Fibroblast of skin of back (primary cell): ENCODE results near the gene ATXN3.
"Not testable (repeated sequence)": the region's sequence is repeated elsewhere in the genome, so short reads cannot be mapped to it uniquely, and the experiment has no call there.

Experiments
- DNase-seq: peaks from one replicate; pipeline ENCODE4 v3.0.0-alpha.2; 2013

ATXN3 gene

DNA sequence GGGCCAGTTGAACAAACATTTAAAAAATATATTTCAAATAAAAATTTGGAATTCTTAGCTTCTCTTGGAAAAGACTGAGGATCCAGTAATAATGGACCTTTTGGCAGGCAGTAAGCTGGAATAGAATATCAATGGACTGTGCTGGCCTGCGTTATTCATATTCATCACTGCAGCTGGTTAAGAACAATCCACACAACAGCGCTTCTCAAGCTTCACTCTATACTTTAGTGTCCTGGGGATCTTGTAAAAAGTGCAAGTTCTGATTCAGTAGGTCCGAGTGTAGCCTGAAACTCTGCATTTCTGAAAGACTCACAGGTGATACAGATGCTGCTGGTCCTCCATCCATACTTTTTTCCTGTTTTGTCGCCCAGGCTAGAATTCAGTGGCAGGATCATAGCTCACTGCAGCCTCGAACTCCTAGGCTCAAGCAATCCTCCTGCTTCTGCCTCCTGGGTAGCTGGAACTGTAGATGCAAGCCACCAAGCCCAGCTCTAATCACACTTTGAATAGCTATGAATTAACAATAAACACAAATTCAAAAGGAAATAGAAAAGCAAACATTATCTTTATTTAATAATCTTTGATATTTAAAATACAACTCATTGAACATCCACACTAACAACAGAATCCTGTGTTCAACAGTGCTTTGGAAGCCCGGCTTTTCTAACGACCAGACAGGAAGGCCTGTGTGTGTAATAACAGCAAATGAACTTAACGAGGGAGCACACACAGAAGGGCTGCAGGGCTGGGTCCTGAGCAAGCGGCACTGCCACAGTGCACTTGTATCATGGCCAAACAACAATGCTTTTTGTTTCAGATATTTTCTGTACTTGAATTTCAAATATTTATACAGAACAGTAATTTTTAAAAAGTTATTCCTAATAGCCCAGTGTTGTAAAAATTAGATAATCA lies 48.1 kb downstream of the ATXN3 start:
- no peak for DNase-seq

DNA sequence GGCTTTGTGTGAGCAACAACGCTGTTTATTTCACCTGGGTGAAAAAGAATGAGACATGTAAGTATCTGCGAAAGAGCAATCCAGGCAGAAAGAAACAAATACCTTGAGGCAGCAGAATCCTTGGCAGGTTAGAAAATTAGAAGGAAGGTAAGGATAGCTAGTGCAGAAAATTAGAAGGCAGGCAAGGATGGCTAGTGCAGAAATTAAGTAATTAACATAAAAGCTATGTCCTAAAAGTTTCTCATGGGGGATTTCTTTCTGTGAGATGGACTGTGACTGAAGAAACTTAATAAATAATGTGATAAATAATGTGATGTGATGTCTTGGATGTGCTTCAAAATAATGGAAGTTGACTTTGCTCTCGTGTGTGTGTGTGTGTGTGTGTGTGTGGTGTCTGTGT lies 56.6 kb downstream of the ATXN3 start:
- no peak for DNase-seq

DNA sequence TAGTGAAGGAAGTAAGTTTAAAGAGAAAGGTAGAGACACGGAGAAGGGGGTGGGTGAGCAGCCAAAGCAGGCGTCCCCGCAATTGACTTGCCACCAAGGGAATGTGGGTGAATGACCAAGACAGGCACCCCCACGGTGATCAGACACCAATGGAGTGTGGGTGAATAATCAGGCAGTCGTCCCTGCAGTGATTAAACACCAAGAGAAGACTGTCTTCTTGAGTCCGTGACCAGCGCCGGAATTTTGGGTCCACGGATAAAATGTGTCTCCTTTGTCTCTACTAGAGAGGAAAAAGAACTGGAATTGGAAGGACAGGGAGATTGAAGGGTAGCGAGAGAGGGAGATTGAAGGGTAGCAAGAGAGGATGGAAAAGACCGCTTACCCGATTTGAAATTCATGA lies 57.2 kb downstream of the ATXN3 start:
- DNase-seq, result not testable (repeated sequence)

DNA sequence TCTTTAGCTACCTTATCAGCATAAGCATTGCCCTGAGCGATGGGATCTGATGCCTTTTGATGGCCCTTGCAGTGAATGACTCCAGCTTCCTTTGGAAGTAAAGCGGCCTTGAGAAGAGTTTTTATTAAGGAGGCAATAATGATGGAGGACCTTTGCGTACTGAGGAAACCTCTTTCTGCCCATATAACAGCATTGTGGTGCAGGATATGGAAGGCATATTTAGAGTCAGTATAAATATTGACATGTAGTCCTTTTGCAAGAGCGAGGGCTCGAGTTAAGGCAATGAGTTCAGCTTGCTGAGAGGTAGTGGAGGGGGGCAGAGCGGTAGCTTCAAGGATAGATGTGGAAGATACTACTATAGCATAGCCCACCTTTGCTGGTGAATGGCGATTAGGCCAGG lies 60.5 kb downstream of the ATXN3 start:
- DNase-seq, result not testable (repeated sequence)

DNA sequence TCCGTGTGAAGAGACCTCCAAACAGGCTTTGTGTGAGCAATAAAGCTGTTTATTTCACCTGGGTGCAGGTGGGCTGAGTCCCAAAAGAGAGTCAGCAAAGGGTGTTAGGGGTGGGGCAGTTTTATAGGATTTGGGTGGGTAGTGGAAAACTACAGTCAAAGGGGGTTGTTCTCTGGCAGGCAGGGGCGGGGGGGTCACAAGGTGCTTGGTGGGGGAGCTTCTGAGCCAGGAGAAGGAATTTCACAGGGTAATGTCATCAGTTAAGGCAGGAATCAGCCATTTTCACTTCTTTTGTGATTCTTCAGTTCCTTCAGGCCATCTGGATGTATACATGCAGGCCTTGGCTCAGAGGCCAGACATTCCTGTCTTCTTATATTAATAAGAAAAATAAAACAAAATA lies 64.6 kb downstream of the ATXN3 start:
- DNase-seq, result not testable (repeated sequence)

DNA sequence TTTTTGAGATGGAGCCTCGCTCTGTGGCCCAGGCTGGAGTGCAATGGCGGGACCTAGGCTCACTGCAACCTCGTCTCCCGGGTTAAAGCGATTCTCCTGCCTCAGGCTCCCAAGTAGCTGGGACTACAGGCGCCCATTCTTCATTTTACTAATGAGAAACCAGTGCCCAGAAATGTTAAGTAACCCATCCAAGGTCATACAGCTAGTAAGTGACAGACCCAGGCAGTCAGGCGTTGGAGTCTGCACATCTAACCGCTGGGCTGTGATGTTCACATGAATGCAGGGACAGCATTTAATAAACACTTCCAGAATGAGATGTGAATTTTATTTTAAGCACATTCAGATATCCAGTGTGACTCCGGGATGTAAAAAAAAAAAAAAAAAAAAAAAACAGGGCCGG lies 65.2 kb downstream of the ATXN3 start:
- no peak for DNase-seq

DNA sequence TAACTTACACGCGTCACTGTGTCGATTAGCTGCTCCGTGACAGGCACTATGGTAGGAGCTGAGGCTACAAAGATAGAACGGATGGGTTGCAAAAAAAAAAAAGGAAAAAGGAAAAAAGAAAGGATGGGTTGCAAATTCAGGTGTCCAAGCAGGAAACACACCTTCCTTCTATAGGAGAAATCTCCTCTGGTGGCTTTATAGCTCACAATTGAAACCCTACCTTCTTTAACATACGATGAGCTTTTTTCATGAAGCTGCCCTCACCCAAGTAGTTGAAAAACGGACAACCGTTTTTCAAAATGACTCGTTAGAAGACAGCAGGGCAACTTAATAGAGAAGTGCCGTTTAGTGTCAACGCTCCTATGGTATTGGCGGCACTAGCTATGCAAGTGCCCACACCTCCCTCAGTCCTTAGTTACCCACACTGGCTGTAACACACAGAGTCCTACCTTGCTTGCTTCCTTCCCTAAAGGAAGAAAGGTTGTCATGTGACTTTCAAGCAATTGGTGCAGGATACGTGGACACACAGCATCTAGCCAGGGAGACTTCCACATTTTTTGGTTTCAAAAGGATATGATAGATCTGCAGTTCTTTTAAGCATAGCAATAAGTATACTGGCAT lies 65.8 kb downstream of the ATXN3 start:
- DNase-seq, result peak; percentile 23

DNA sequence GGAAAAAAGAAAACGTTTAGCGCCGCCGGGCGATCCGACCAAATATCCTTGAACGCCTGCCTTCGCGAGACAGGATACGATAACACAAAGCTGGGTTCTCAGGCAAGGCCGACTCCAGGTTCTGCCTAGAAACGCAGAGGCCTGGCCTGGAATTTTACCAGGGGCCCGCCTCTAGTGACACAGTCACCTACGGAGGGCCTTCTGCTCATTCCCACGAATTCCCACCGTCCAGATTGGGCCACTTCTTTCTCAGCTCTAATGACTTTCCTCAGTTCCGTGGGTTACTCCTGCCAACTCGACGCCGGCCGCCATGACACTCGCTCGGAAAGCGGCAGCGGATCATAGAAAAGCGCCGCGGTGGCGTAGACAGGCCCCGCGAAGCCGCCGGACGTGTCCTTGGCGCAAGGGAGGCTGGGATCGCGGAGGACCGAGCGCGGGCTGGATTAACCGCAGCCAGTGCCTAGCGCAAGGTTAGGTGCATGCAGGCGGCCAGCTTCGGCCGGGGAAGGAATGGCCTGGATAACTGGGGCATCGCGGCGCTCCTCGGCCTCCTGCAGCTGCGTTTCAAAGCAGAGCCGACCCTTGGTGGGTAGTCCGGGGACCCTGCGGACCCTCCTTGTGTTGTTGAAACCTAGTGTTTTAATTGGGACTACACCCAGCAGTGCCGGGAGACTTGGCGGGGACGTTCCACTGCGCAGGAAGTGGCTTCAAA lies 66.5 kb downstream of the ATXN3 start, which contains the start of gene TRIP11:
TSS of gene TRIP11 (minus strand) at position 341 of the 712 bp plus-strand sequence. CDS start 374 bp downstream, outside the sequence.
- peak; percentile 93 for DNase-seq

DNA sequence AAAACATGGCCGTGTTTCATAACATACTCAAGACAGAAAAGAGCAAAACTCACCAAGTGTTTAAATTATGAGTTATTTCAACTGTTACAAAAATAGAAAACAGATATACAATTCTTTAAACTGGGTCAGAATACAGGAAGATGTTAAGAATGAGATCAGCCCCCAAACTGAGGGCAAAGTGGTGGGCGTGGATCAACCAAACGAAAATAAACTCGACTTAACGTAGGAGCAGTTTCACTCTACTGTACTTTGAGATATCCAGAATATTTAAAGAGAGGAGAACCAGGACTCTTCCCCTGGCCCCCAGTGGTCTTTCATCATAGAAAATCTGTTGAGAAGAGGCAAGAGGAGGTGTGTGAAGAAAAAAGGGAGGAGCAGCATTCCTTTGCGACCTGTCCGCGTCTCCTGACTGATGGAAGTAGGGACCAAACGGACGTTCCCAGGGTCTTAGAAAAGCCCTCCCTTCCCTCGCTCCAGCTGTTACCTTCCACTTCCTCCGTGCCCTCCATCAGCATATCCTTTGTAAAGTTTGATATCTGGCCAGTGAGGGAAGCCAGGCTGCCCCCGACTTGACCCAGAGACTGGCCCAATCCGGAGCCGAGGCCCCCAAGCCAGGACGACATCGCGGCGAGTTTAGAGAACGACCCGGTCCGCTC lies 67.2 kb downstream of the ATXN3 start:
- peak; percentile 70 for DNase-seq

DNA sequence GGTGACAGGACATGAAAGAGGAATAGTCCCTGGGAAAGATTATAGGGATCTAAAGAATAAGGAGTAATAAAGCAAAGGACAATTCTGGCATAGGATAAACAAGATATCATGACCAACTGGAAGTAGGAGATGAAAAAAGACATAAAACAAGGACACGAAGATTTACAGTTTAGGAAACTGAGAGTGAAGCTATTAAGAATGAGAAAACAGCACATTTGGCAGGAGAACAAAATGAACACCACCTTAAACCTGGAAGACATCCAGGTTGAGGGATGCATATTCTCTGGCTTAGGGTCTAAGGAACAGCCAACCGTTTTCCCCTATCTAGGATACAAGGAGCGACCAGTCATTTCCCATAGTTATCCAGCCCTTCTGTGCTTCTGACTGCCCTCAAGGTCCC lies 68.4 kb downstream of the ATXN3 start:
- DNase-seq, result no peak

DNA sequence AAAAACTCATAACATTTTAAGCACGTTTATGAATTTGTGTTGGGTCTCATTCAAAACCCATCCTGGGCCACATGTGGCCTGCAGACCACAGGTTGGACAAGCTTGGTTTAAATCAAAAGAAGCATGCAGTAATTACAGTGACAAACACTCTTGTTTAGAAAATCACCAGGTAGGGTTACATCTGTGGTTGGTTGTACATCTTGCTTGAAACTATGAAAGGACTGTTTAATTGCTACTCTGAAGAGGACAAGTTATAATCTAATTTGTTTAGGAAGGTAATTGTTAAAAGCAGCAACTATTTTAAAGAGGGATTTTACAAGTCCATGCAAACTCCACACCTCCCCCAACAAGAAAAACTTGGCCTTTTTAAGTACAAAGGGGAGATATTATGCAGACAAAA lies 70.5 kb downstream of the ATXN3 start:
- DNase-seq, result no peak

DNA sequence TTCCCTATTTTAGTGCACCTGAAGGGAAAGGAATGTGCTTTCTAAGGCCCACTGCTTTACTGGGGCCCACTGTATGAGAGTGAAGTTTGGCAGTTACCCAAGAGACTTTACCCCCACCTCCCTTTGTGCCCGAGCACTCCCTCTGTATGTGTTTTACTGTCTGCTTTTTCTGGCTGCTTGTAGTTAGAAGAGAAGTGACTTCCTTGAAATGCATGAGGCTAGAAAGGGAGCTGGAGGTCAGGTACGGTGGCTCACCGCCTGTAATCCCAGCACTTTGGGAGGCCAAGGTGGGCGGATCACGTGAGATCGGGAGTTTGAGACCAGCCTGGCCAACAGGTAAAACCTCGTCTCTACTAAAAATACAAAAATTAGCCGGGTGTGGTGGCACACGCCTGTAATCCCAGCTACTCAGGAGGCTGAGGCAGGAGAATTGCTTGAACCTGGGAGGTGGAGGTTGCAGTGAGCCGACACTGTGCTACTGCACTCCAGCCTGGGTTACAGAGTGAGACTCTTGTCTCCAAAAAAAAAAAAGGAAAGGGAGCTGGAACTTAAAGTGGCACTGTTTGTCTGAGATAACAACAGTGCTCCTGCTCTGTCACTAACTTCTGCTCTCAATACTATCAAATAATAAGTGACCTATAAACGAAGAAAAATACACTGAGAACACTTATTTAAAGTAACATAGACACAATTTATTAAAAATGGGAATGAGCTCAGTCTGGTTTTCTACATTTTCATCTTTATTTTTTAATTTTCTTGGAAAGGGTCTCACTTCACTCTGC lies 72.3 kb downstream of the ATXN3 start:
- no peak for DNase-seq

DNA sequence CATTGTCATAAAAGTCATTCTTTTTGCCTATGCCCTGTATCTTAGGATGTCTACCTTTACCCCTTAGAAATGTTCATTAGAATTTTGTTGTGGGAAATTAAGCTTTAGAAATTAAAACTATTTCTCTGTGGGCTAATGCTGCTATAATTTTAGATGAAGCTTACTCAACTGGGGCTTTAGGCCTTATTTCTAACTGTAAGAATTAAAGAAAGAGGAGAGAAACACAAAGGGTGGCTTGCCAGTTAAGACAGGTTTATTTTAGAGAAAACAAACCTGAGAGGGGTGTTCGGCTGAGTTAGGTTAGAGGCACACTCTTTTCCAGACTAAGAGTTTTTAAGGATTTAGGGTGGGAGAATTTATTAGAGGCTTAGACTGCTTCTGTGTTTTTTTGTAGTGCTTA lies 72.9 kb downstream of the ATXN3 start:
- DNase-seq, result no peak

DNA sequence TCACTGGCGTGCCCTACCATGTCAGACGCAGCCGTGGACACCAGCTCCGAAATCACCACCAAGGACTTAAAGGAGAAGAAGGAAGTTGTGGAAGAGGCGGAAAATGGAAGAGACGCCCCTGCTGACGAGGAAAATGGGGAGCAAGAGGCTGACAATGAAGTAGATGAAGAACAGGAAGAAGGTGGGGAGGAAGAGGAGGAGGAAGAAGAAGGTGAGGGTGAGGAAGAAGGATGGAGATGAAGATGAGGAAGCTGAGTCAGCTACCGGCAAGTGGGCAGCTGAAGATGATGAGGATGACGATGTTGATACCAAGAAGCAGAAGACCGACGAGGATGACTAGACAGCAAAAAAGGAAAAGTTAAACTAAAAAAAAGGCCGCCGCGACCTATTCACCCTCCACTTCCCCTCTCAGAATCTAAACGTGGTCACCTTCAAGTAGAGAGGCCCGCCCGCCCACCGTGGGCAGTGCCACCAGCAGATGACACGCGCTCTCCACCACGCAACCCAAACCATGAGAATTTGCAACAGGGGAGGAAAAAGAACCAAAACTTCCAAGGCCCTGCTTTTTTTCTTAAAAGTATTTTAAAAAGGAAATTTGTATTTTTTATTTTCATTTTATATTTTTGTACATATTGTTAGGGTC lies 79.7 kb downstream of the ATXN3 start:
- DNase-seq, result no peak

DNA sequence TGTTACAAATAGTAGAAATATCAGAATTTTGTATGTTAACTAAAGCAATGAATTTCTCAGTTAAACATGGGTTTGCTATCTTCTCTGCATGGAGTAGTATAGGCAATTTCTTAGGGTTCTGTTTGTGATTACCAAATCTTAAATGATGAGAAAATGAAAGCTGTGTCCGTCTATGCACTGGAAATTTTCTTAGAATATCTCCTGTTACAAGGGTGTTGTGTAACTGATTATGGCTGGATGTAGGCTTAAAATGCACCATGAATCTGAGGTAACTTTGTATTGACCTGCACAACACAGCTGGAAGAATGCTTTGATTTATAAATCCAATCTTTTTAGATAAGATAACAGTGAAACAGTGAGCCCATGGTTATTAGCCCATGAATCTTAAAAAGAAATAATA lies 84.3 kb downstream of the ATXN3 start:
- no peak for DNase-seq

DNA sequence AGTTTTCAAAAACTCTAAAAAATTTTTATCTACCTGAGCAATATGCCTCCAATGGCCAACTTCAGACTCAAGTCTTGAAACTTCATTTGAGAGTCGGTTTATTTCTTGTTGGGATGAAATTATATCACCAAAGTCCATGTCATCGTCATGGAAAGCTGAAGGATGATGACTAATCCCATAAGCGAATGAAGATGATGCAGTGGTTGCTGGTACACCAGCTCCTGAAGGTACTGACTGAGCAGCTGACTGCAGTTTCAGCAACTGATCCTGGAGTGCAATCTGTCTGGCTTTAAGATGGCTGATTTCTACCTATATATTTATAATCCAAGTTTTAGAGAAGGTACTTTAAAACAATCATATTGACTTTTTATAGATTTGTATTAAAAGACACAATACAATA lies 84.9 kb downstream of the ATXN3 start:
- DNase-seq, result no peak

DNA sequence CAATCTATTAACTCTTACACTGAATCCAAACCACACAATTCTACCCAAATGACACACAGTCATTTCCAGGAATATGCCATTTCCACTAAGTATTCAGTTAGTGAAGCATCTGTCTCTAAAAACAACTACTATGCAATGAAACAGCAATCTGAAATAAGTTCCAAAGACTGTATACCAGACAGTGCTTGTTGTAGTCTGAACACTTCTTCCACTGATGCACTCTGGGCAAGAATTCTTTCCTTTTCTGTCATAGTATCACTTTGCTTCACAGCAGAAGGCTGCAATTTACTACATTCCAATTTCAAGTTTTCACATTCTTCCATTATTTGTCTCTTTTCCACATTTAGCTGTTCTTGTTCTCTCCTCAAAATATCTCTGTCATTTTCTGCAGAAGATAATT lies 92.3 kb downstream of the ATXN3 start:
- peak; percentile 1 for DNase-seq

DNA sequence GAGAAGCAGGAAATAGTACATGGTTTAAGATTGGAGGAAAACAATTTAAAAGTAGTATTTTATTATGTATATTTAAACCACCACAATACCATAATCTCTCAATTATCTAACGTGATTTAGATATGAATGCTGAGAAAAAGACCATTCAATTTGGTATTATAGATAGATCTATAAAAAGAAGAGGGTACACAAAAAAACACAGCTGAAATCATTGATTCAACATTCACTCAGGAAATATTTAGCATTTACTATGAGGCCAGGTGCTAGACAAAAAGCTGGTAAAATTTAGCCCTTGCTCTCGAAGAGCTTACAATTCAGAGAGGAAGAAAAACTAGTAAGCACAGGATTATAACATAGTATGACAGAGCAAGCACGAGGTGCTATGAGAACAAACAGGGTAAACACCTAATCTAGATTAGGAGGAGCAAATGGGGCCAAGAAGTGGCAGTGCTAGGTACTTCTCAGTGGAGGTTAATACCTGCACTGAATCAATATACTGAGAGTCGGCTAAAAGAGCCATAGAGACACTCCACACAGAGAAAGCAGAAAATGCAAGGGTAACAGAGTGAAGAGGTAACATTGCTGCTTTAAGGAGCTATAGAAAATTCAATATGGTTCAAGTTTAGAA lies 94.1 kb downstream of the ATXN3 start:
- no peak for DNase-seq

DNA sequence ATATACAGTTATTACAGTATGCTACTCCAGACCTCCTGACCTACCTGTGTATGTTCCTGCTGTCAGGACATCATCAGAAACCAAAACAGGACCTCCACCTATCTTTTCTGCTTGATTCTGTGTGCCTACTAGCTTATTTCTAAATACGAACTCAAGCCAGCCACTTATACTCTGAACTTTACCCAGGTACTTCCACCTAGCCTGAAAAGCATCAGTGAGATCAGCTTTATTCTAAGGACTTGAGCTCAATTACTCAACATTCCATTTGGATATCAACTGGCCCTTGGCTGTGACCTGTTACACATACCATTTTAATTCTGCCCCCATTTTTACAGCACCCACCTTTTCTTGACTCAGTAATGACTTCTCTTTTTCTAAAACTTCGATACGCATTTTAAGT lies 95.7 kb downstream of the ATXN3 start:
- DNase-seq, result no peak

DNA sequence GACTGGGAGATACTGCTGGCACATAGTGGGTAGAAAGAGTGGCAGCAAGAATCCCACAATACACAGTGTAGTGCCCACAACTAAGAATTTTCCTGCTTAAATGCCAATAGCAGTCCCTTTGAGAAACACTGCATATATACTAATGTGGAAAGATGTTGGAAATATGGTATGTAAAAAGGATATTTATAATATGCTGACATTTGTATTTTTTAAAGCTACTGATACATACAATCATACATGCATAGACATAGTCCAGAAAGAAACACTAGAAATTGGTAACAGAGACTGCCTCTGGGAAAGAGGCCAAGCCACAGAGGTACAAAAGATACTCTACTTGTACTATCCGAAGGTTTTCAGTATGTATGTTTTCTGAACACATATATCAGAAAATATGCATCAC lies 96.8 kb downstream of the ATXN3 start:
- no peak for DNase-seq
